Adipocyte (in vitro differentiated cells): ENCODE results near the gene AXL.
"Not testable (repeated sequence)": the region's sequence is repeated elsewhere in the genome, so short reads cannot be mapped to it uniquely, and the experiment has no call there.

Experiments
- DNase-seq: peaks from one replicate; pipeline ENCODE4 v3.0.0-alpha.2; 2015; ENCODE audit warnings: low read depth
- H3K27me3 ChIP-seq: replicated peaks from 2 replicates; pipeline ENCODE4 v1.7.0; 2013; ENCODE audit warnings: mild to moderate bottlenecking, low read length, moderate library complexity; ENCODE audit not compliant: control insufficient read depth, insufficient read depth
- H3K36me3 ChIP-seq: 2 replicates; pipeline ENCODE4 v1.7.0; 2013; ENCODE audit warnings: low read length, mild to moderate bottlenecking, moderate library complexity; ENCODE audit not compliant: control insufficient read depth, insufficient read depth, severe bottlenecking
- H3K4me1 ChIP-seq: 2 replicates; pipeline ENCODE4 v1.7.0; 2013; ENCODE audit warnings: mild to moderate bottlenecking, low read length, moderate library complexity; ENCODE audit not compliant: control insufficient read depth, insufficient read depth
- H3K4me3 ChIP-seq: 2 replicates; pipeline ENCODE4 v1.7.0; 2013; ENCODE audit warnings: mild to moderate bottlenecking, low read length, moderate library complexity
- H3K9ac ChIP-seq: 2 replicates; pipeline ENCODE4 v1.7.0; 2013; ENCODE audit warnings: mild to moderate bottlenecking, low read length, moderate library complexity
- H3K9me3 ChIP-seq: 2 replicates; pipeline ENCODE4 v1.7.0; 2013; ENCODE audit warnings: mild to moderate bottlenecking, low read length, moderate library complexity; ENCODE audit not compliant: control insufficient read depth

The AXL gene

GRCh38 chr19:41265395-41266153 is 46.6 kb downstream of the AXL start:
- Histone ChIP-seq H3K36me3 (peaks cover 30% of the 10 kb centered on the region), H3K9ac (peak overlapping the region; percentile 99), H3K9me3 (no peaks in the 10 kb centered on the region), H3K27me3 (no peaks in the 10 kb centered on the region), H3K4me1 (peaks cover 32% of the 10 kb centered on the region), H3K4me3 (peak overlapping the region; percentile 89)
- DNase-seq: peak; percentile 63

DNA sequence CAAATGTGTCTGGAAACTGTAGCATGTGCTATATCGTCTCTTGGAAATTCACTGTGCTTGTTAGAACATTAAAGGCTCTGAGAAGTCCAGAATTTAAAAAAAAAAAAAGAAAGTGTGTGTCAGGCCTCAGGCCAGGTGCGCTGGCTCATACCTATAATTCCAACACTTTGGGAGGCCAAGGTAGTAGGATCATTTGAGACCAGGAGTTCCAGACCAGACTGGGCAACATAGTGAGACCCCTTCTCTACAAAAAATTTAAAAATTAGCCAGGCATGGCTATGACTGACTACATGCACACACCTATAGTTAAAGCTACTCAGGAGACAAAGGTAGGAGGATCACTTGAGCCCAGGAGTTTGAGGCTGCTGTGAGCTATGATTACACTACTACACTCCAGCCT is 50.0 kb downstream of the AXL start:
- H3K9ac ChIP-seq: no peak overlapping the region
- peaks cover 26% of the 10 kb centered on the region for H3K4me1 ChIP-seq
- H3K9me3 ChIP-seq: no peaks in the 10 kb centered on the region
- H3K36me3 ChIP-seq: peaks cover 61% of the 10 kb centered on the region
- DNase-seq: no peak
- no peaks in the 10 kb centered on the region for H3K27me3 ChIP-seq
- H3K4me3 ChIP-seq: no peak overlapping the region

- Histone ChIP-seq H3K4me1 (peaks cover 26% of the 10 kb centered on the region), H3K36me3 (peaks cover 66% of the 10 kb centered on the region)
Measured at GRCh38 chr19:41269571-41269970, 50.5 kb downstream of the AXL start.

GRCh38 chr19:41273076-41273475 is 54.1 kb downstream of the AXL start:
- Histone ChIP-seq H3K4me3 (no peak overlapping the region), H3K36me3 (peaks cover 99% of the 10 kb centered on the region), H3K9ac (no peak overlapping the region), H3K4me1 (no peaks in the 10 kb centered on the region), H3K27me3 (no peaks in the 10 kb centered on the region), H3K9me3 (no peaks in the 10 kb centered on the region)
- no peak for DNase-seq

More at GRCh38 chr19:41269571-41269970, 50.5 kb downstream of the AXL start:
- Histone ChIP-seq H3K9ac (no peak overlapping the region), H3K4me3 (no peak overlapping the region), H3K9me3 (no peaks in the 10 kb centered on the region), H3K27me3 (no peaks in the 10 kb centered on the region)
- DNase-seq: no peak

DNA sequence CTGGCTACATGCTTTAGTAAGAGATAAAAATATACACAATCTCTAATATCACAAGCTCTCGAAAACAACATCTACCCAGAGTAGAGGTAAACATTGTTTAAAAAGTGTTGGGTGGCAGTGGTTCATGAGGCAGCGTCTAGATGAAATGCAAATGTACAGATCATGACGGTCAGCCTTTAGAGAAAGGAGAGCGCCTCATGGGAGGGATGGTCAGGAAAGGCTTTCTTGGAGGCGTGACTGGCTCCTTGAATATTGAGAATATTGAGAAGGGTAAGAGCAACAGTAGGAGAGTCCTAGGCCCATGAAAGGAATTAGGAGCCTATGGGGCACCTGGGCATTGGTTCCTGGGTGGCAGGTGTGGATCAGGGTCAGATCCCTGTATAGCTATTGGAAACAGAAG is 55.8 kb downstream of the AXL start:
- no peak overlapping the region for H3K4me3 ChIP-seq
- H3K36me3 ChIP-seq: peaks cover 100% of the 10 kb centered on the region

DNA sequence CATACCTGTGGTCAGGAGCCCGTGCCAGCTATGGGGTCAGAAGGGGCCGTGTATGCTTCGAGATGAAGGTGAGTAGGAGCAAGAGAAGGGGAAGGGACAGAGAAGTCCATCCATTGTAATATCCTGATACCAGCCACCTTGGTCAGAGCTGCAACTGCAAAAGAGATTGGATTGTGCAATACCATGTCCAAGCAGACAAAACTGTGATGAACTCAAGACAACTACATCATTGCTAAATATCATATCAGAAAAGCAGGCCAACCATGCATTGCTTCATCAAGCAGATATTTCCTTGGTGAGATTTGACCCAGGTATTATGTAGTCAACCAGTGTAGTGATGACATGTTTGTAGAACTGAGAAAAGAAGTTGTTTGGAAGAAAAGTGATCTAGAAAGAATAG is 57.2 kb downstream of the AXL start:
- DNase-seq: peak; percentile 65
- Histone ChIP-seq H3K4me3 (no peak overlapping the region), H3K9me3 (no peaks in the 10 kb centered on the region), H3K9ac (no peak overlapping the region), H3K4me1 (no peaks in the 10 kb centered on the region), H3K27me3 (no peaks in the 10 kb centered on the region), H3K36me3 (peaks cover 100% of the 10 kb centered on the region)

More for the DNA sequence above, 55.8 kb downstream of the AXL start:
- Histone ChIP-seq H3K9me3 (no peaks in the 10 kb centered on the region), H3K4me1 (no peaks in the 10 kb centered on the region), H3K9ac (no peak overlapping the region), H3K27me3 (no peaks in the 10 kb centered on the region)
- no peak for DNase-seq

DNA sequence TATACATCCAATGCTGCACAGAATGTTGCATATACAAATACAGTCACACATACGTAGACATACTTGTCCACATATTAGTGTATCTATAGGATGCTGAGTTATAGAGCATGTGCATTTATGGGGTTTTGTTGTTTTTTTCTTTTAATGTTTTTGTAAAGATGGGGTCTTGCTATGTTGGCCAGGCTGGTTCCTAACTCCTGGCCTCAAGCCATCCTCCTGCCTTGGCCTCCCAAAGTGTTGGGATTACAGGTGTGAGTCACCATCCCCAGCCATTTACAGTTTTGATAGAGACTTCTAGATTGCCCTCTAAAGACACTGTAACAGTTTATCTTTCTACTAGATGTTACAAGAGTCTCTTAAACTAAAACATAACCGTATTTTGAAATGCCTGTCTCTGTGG is 59.5 kb downstream of the AXL start:
- no peaks in the 10 kb centered on the region for H3K9me3 ChIP-seq
- H3K4me1 ChIP-seq: no peaks in the 10 kb centered on the region
- H3K9ac ChIP-seq: no peak overlapping the region
- peaks cover 98% of the 10 kb centered on the region for H3K36me3 ChIP-seq
- H3K4me3 ChIP-seq: no peak overlapping the region
- no peak for DNase-seq
- H3K27me3 ChIP-seq: no peaks in the 10 kb centered on the region

GRCh38 chr19:41288673-41289530 is 69.9 kb downstream of the AXL start:
- no peaks in the 10 kb centered on the region for H3K27me3 ChIP-seq
- H3K9ac ChIP-seq: no peak overlapping the region
- H3K4me1 ChIP-seq: peaks cover 5% of the 10 kb centered on the region
- no peak overlapping the region for H3K4me3 ChIP-seq
- no peak for DNase-seq
- H3K36me3 ChIP-seq: peaks cover 95% of the 10 kb centered on the region
- no peaks in the 10 kb centered on the region for H3K9me3 ChIP-seq

DNA sequence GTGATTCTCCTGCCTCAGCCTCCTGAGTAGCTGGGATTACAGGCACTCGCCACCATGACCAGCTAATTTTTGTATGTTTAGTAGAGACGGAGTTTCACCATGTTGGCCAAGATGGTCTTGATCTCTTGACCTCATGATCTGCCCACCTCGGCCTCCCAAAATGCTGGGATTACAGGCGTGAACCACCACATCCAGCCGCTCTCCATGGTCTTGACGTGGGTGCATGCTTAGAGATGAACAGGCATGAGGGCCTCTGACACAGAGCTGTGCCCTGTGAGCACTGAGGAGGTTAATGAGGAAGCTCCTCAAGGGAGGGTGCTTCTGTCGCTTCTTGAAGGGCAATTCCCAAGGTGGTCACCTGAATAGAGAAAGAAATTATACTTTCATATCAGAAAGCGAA is 70.8 kb downstream of the AXL start:
- peaks cover 95% of the 10 kb centered on the region for H3K36me3 ChIP-seq
- not testable (repeated sequence) for DNase-seq, H3K4me3 ChIP-seq

GRCh38 chr19:41294393-41294792 is 75.4 kb downstream of the AXL start:
- H3K36me3 ChIP-seq: peaks cover 92% of the 10 kb centered on the region
- H3K27me3 ChIP-seq: no peaks in the 10 kb centered on the region
- H3K9ac ChIP-seq: no peak overlapping the region
- DNase-seq: no peak
- peaks cover 26% of the 10 kb centered on the region for H3K4me1 ChIP-seq
- H3K4me3 ChIP-seq: no peak overlapping the region
- no peaks in the 10 kb centered on the region for H3K9me3 ChIP-seq

More for the DNA sequence above, 70.8 kb downstream of the AXL start:
- not testable (repeated sequence) for H3K9ac ChIP-seq, H3K9me3 ChIP-seq, H3K27me3 ChIP-seq, H3K4me1 ChIP-seq

DNA sequence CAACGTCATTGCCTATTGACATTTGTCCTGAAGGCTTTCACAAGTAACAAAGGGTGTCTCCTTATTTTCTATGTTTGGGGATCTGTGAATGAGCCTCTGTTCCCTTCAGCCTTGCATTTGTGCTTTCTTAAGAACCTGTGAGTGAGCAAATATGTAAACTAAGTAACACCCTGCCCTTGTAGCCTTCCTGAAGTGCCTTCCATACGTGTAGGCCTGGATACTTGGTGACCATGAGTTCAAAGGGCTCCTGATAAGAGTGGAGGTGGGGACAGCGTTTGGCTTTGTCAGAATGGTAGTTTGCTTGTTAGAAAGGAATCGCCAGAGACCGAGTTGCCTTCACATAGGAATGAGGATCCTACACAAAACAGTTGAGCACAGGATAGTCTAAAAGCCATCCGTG is 76.5 kb downstream of the AXL start:
- H3K27me3 ChIP-seq: no peaks in the 10 kb centered on the region
- DNase-seq: no peak
- peaks cover 88% of the 10 kb centered on the region for H3K36me3 ChIP-seq
- peaks cover 35% of the 10 kb centered on the region for H3K4me1 ChIP-seq
- no peak overlapping the region for H3K4me3 ChIP-seq
- H3K9ac ChIP-seq: no peak overlapping the region
- H3K9me3 ChIP-seq: no peaks in the 10 kb centered on the region
